Endothelial cell of umbilical vein (primary cell): Measurements from ENCODE around the gene KIF1B. TPM values are rescaled to one million over a fixed set of nuclear protein-coding genes. Genes with fewer than 3 reads are reported as not detected.

ENCODE experiments used
- BruUV-seq: library from RNA; stranded (reverse); fragments of 400-500 nt; replicated peaks from 2 replicates; lab custom pipeline; 2021; lab: Mats Ljungman, UMichigan
- CTCF ChIA-PET: fragments of 300-600, 350-600 bp; sonication (Branson Sonifier 250); formaldehyde crosslinking; loops from one replicate; lab custom pipeline; 2021; ENCODE audit warnings: antibody characterized with exemption, inconsistent platforms; lab: Charles Lee
- POLR2A ChIA-PET: fragments of 300-600, 350-600 bp; sonication (Branson Sonifier 250); formaldehyde crosslinking; loops from one replicate; lab custom pipeline; 2021; ENCODE audit warnings: antibody characterized with exemption, inconsistent platforms; lab: Charles Lee
- DNase-seq: peaks from one replicate; pipeline ENCODE4 v3.0.0-alpha.2; 2011; ENCODE audit warnings: low read depth, low spot score
- FAIRE-seq: peaks from 2 replicates; lab custom pipeline; 2011; peaks lifted over from hg19 to GRCh38; lab: Jason Lieb, UNC
- H2AFZ ChIP-seq: 2 replicates; pipeline ENCODE4 v1.6.0; 2012; ENCODE audit warnings: low read depth, low read length, control low read depth, inconsistent platforms
- H3K27ac ChIP-seq: 2 replicates; pipeline ENCODE4 v1.5.1; 2011; ENCODE audit warnings: low read depth, mild to moderate bottlenecking, control low read depth, low read length, moderate library complexity; ENCODE audit not compliant: insufficient read depth
- H3K27me3 ChIP-seq, 2 experiments: 2 replicates each; pipeline versions ENCODE4 v1.6.0 to v1.6.1; 2011; ENCODE audit warnings: low read length in 2 of 2, mixed read lengths in 1 of 2; ENCODE audit not compliant: control insufficient read depth in 2 of 2, insufficient read depth in 2 of 2
- H3K36me3 ChIP-seq, 2 experiments: 2 replicates in 1 of 2; 3 replicates in 1 of 2; pipeline ENCODE4 v1.5.1; 2011; ENCODE audit warnings: low read length in 2 of 2, mild to moderate bottlenecking in 1 of 2, moderate library complexity in 1 of 2; ENCODE audit not compliant: control insufficient read depth in 2 of 2, insufficient read depth in 2 of 2; ENCODE audit errors: extremely low read depth in 1 of 2
- H3K4me1 ChIP-seq: 3 replicates; pipeline ENCODE4 v1.5.1; 2011; ENCODE audit warnings: mild to moderate bottlenecking, low read length; ENCODE audit not compliant: control insufficient read depth, insufficient read depth; ENCODE audit errors: extremely low read depth
- H3K4me2 ChIP-seq: 2 replicates; pipeline ENCODE4 v1.6.1; 2011; ENCODE audit warnings: low read length, control low read depth, mixed read lengths; ENCODE audit not compliant: insufficient read depth
- H3K4me3 ChIP-seq, 3 experiments: fragments of 200-600 bp in 1 of 3; sonication (generic), shearing (Covaris generic) in 1 of 3; replicated peaks in 1 of 3; 2 replicates each; pipeline ENCODE4 v1.5.1; 2011 to 2016; ENCODE audit warnings: control low read depth in 3 of 3, low read length in 3 of 3, mild to moderate bottlenecking in 2 of 3, inconsistent platforms in 1 of 3, low read depth in 1 of 3, moderate library complexity in 1 of 3; ENCODE audit not compliant: insufficient read depth in 1 of 3
- H3K79me2 ChIP-seq: 2 replicates; pipeline ENCODE4 v1.6.0; 2012; ENCODE audit warnings: low read length, inconsistent platforms; ENCODE audit not compliant: control insufficient read depth, insufficient read depth
- H3K9ac ChIP-seq: replicated peaks from 2 replicates; pipeline ENCODE3; 2011; ENCODE audit warnings: low read length, control low read depth; ENCODE audit not compliant: insufficient read depth; ENCODE audit errors: extremely low read depth
- H3K9me1 ChIP-seq: replicated peaks from 3 replicates; pipeline ENCODE4 v1.6.0; 2011; ENCODE audit warnings: mild to moderate bottlenecking, low read length; ENCODE audit not compliant: control insufficient read depth, insufficient read depth; ENCODE audit errors: extremely low read depth
- H3K9me3 ChIP-seq: replicated peaks from 2 replicates; pipeline ENCODE4 v1.5.1; 2012; ENCODE audit warnings: low read length, inconsistent platforms; ENCODE audit not compliant: control insufficient read depth, insufficient read depth
- H4K20me1 ChIP-seq: replicated peaks from 2 replicates; pipeline ENCODE3; 2011; ENCODE audit warnings: mild to moderate bottlenecking, low read length; ENCODE audit not compliant: control insufficient read depth, insufficient read depth; ENCODE audit errors: extremely low read depth
- EZH2 ChIP-seq: IDR thresholded peaks from 2 replicates; pipeline ENCODE4 v1.6.1; 2012; ENCODE audit warnings: borderline replicate concordance, low read depth, mild to moderate bottlenecking, moderate library complexity, low read length, inconsistent platforms; ENCODE audit not compliant: severe bottlenecking
- FOS ChIP-seq: IDR thresholded peaks from 2 replicates; pipeline ENCODE4 v1.6.1; 2011; ENCODE audit warnings: mild to moderate bottlenecking, low read length, moderate library complexity, borderline replicate concordance; ENCODE audit not compliant: insufficient read depth
- GATA2 ChIP-seq: IDR thresholded peaks from 2 replicates; pipeline ENCODE4 v1.7.0; 2011; ENCODE audit warnings: low read depth, mild to moderate bottlenecking, moderate library complexity, mixed read lengths, low read length; ENCODE audit not compliant: insufficient read length, insufficient read depth
- JUN ChIP-seq: IDR thresholded peaks from 2 replicates; pipeline ENCODE4 v1.6.1; 2011; ENCODE audit warnings: borderline replicate concordance, low read depth; ENCODE audit not compliant: insufficient read length, insufficient read depth
- MYC ChIP-seq: IDR thresholded peaks from one replicate; pipeline ENCODE4 v1.6.1; 2011; ENCODE audit warnings: mild to moderate bottlenecking, low read depth, low read length
- POLR2A ChIP-seq: IDR thresholded peaks from 2 replicates; pipeline ENCODE4 v1.6.1; 2012; ENCODE audit warnings: low read depth, mild to moderate bottlenecking, control low read depth, low read length
- POLR2AphosphoS5 ChIP-seq: IDR thresholded peaks from 2 replicates; pipeline ENCODE4 v1.6.1; 2012; ENCODE audit warnings: low read depth, mild to moderate bottlenecking, control low read depth, low read length, moderate library complexity; ENCODE audit not compliant: insufficient read depth
- dilution Hi-C: fragments of 300-500 bp; cut with MboI; formaldehyde crosslinking; loops from one replicate; pipeline ENCODE4 v1.15.0; 2019; ENCODE audit warnings: low sequenced_read_pairs; ENCODE audit not compliant: extremely low pct_ligation_motif_present
- intact Hi-C: fragments of 100-400 bp; cut with micrococcal nuclease; formaldehyde crosslinking; loops from one replicate; pipeline ENCODE4 v1.10.0; 2022
- polyA plus RNA-seq, 4 experiments: library from polyadenylated mRNA; depleted of rRNA in 3 of 4; stranded (reverse) in 3 of 4; unstranded in 1 of 4; fragments of >200 nt; gene quantifications; 2 replicates each; pipeline versions ENCODE4 v1.2.1 to v1.2.3, GENCODE V29; 2011 to 2012; ENCODE audit warnings: missing spikeins in 1 of 4
- total RNA-seq: library from RNA; stranded (reverse); gene quantifications from 2 replicates; pipeline ENCODE4 v1.2.3, GENCODE V29; 2021
- TF ChIP-seq, protein P1 (sequence below), 2 donors: IDR thresholded peaks; 1 replicate in 1 of 2; 2 replicates in 1 of 2; pipeline ENCODE4 v1.5.1; 2011; ENCODE audit warnings: low read length in 2 of 2, mild to moderate bottlenecking in 2 of 2, moderate library complexity in 2 of 2, control low read depth in 1 of 2, inconsistent platforms in 1 of 2, low read depth in 1 of 2; ENCODE audit not compliant: insufficient read depth in 1 of 2; ENCODE audit errors: extremely low read depth in 1 of 2
- TF ChIP-seq, protein P2 (sequence below): IDR thresholded peaks from 2 replicates; pipeline ENCODE4 v1.6.1; 2011; ENCODE audit not compliant: insufficient read depth, insufficient read length

KIF1B gene
- total and polyA plus RNA-seq, 2 donors (not counting 3 experiments of a cell fraction or from before 2014, with no cell fraction given): 14.8 to 58.6 TPM

DNA sequence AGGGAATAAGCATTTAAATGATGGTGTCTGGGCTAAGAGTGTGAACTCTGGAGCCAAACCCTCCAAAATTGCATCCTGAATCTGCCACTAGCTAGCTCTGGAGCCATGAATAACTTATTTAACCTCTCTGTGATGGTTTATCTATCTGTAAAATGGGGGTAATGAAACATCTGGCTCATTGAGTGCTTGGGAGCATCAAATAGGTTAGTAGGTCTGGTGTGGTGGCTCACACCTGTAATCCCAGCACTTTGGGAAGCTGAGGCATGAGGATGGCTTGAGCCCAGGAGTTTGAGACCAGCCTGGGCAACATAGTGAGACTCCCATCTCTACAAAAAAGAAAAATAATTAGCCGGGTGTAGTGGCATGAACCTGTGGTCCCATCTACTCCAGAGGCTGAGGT, 42.8 kb downstream of the KIF1B start:
- H3K9me3 ChIP-seq: no peaks in the 10 kb centered on the region
- peaks cover 4% of the 10 kb centered on the region for H3K4me1 ChIP-seq
- FAIRE-seq (no peak), DNase-seq (no peak)
- peaks cover 5% of the 10 kb centered on the region for H4K20me1 ChIP-seq
- no peaks in the 10 kb centered on the region for H3K9me1 ChIP-seq
- H2AFZ ChIP-seq: no peak overlapping the region
- TF ChIP-seq, protein P1, sequence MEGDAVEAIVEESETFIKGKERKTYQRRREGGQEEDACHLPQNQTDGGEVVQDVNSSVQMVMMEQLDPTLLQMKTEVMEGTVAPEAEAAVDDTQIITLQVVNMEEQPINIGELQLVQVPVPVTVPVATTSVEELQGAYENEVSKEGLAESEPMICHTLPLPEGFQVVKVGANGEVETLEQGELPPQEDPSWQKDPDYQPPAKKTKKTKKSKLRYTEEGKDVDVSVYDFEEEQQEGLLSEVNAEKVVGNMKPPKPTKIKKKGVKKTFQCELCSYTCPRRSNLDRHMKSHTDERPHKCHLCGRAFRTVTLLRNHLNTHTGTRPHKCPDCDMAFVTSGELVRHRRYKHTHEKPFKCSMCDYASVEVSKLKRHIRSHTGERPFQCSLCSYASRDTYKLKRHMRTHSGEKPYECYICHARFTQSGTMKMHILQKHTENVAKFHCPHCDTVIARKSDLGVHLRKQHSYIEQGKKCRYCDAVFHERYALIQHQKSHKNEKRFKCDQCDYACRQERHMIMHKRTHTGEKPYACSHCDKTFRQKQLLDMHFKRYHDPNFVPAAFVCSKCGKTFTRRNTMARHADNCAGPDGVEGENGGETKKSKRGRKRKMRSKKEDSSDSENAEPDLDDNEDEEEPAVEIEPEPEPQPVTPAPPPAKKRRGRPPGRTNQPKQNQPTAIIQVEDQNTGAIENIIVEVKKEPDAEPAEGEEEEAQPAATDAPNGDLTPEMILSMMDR (IDR thresholded peaks at IDR 0.05; ENCODE audit: extremely low read depth in 1 of 2, insufficient read depth in 1 of 2, low read depth in 1 of 2, low read length in 2 of 2): no peak
- TF ChIP-seq POLR2AphosphoS5 (no peak), FOS (no peak), POLR2A (no peak), GATA2 (no peak), JUN (no peak), MYC (no peak), EZH2 (no peak)
- TF ChIP-seq, protein P2, sequence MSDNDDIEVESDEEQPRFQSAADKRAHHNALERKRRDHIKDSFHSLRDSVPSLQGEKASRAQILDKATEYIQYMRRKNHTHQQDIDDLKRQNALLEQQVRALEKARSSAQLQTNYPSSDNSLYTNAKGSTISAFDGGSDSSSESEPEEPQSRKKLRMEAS: no peak
- dilution Hi-C loops (no loop called here), intact Hi-C loops (no loop called here)
- ChIA-PET POLR2A (no interaction called here), CTCF (interaction anchor here (3.0 kb wide), 1 partner anchor 43 kb away, joined by 16 read pairs; the partner anchor contains the start of gene KIF1B)
- BruUV-seq: no TSS peak
- H3K36me3 ChIP-seq: peaks cover 0 to 2% of the 10 kb centered on the region in 2 experiments
- H3K27me3 ChIP-seq: no peaks in the 10 kb centered on the region
- no peak overlapping the region for H3K4me2 ChIP-seq
- no peak overlapping the region for H3K9ac ChIP-seq
- H3K27ac ChIP-seq: no peak overlapping the region
- peaks cover 67% of the 10 kb centered on the region for H3K79me2 ChIP-seq
- no peak overlapping the region for H3K4me3 ChIP-seq
